Naive B cell (primary cell): Measurements from ENCODE around the gene ENDOG. TPM values are rescaled to one million over a fixed set of nuclear protein-coding genes. Genes with fewer than 3 reads are reported as not detected.
A peak's percentile ranks its signal among the peaks of the same experiment; 100 is the strongest.

Source experiments
- ATAC-seq, 2 donors: fragments of 150-1000 bp; cut with Tn5 transposase; 2 replicates each; pipeline ENCODE4 v1.10.0; 2021; ENCODE audit warnings: low read depth in 2 of 2, mild to moderate bottlenecking in 2 of 2, moderate library complexity in 2 of 2
- DNase-seq: peaks from one replicate; pipeline ENCODE4 v3.0.0; 2022
- H3K27ac Mint-ChIP-seq, 6 donors: one replicate each; pipeline ENCODE4 v1.8.0; 2020 to 2022; ENCODE audit warnings: mild to moderate bottlenecking in 6 of 6, mixed read lengths in 6 of 6, moderate library complexity in 5 of 6, inconsistent platforms in 2 of 6
- H3K27me3 Mint-ChIP-seq, 3 donors: one replicate each; pipeline ENCODE4 v1.8.0; 2021 to 2022; ENCODE audit warnings: mixed read lengths in 3 of 3, mild to moderate bottlenecking in 1 of 3
- H3K36me3 Mint-ChIP-seq, 2 donors: one replicate each; pipeline ENCODE4 v1.8.0; 2020 to 2022; ENCODE audit warnings: mixed read lengths in 2 of 2, inconsistent platforms in 1 of 2, mild to moderate bottlenecking in 1 of 2
- H3K4me1 Mint-ChIP-seq, 3 donors: one replicate each; pipeline ENCODE4 v1.8.0; 2020 to 2022; ENCODE audit warnings: mixed read lengths in 3 of 3, inconsistent platforms in 1 of 3, mild to moderate bottlenecking in 1 of 3, moderate library complexity in 1 of 3
- H3K4me3 Mint-ChIP-seq, 8 donors: one replicate each; pipeline ENCODE4 v1.8.0; 2020 to 2022; ENCODE audit warnings: mild to moderate bottlenecking in 8 of 8, mixed read lengths in 8 of 8, moderate library complexity in 8 of 8, inconsistent platforms in 2 of 8
- H3K9me3 Mint-ChIP-seq, 7 donors: one replicate each; pipeline ENCODE4 v1.8.0; 2020 to 2022; ENCODE audit warnings: mixed read lengths in 7 of 7, mild to moderate bottlenecking in 5 of 7, inconsistent platforms in 2 of 7, moderate library complexity in 1 of 7
- polyA plus RNA-seq, 6 donors: library from polyadenylated mRNA; unstranded; fragments of 300-500 nt; fragmentation: Illumina TruSeq; gene quantifications; one replicate each; pipeline ENCODE4 v1.2.3, GENCODE V29; 2021; ENCODE audit warnings: low read depth in 6 of 6

Gene ENDOG
- polyA plus RNA-seq, 6 donors from 2014 or later = 5.0 to 17.8 (median 14.7) TPM

GRCh38 chr9:128809036-128809599 lies 9.2 kb upstream of the ENDOG start:
- Mint-ChIP-seq H3K27me3 (no peaks in the 10 kb centered on the region), H3K9me3 (no peaks in the 10 kb centered on the region), H3K27ac (peak overlapping the region in 1 of 6 donors; percentile 14), H3K4me1 (no peaks in the 10 kb centered on the region), H3K4me3 (no peak overlapping the region), H3K36me3 (no peaks in the 10 kb centered on the region)
- ATAC-seq (no peak), DNase-seq (no peak)

- no peak overlapping the region for H3K4me3 Mint-ChIP-seq
- no peaks in the 10 kb centered on the region for H3K27me3 Mint-ChIP-seq
- H3K4me1 Mint-ChIP-seq = no peaks in the 10 kb centered on the region
- DNase-seq = no peak
- H3K36me3 Mint-ChIP-seq = no peaks in the 10 kb centered on the region
- no peaks in the 10 kb centered on the region for H3K9me3 Mint-ChIP-seq
- ATAC-seq = no peak
- peak overlapping the region in 1 of 6 donors; percentile 53 for H3K27ac Mint-ChIP-seq
These were observed 8.5 kb upstream of the ENDOG start for GRCh38 chr9:128809831-128810230.

- Mint-ChIP-seq H3K4me1 (no peaks in the 10 kb centered on the region), H3K27me3 (no peaks in the 10 kb centered on the region), H3K36me3 (no peaks in the 10 kb centered on the region), H3K27ac (no peak overlapping the region), H3K9me3 (no peaks in the 10 kb centered on the region), H3K4me3 (no peak overlapping the region)
- ATAC-seq (no peak), DNase-seq (no peak)
These were observed 7.4 kb upstream of the ENDOG start for GRCh38 chr9:128810873-128811272.

GRCh38 chr9:128818839-128819715 lies 777 bp downstream of the ENDOG start:
- Mint-ChIP-seq H3K27me3 (no peaks in the 10 kb centered on the region), H3K9me3 (no peaks in the 10 kb centered on the region), H3K27ac (peak overlapping the region in 3 of 6 donors; percentile 26 to 71 (median 53)), H3K4me1 (peaks cover 16 to 21% (median 18%) of the 10 kb centered on the region in 3 donors), H3K36me3 (no peaks in the 10 kb centered on the region), H3K4me3 (peak overlapping the region; percentile 70 to 95 (median 85))
- peak; percentile 39 to 40 for ATAC-seq
- no peak for DNase-seq

DNA sequence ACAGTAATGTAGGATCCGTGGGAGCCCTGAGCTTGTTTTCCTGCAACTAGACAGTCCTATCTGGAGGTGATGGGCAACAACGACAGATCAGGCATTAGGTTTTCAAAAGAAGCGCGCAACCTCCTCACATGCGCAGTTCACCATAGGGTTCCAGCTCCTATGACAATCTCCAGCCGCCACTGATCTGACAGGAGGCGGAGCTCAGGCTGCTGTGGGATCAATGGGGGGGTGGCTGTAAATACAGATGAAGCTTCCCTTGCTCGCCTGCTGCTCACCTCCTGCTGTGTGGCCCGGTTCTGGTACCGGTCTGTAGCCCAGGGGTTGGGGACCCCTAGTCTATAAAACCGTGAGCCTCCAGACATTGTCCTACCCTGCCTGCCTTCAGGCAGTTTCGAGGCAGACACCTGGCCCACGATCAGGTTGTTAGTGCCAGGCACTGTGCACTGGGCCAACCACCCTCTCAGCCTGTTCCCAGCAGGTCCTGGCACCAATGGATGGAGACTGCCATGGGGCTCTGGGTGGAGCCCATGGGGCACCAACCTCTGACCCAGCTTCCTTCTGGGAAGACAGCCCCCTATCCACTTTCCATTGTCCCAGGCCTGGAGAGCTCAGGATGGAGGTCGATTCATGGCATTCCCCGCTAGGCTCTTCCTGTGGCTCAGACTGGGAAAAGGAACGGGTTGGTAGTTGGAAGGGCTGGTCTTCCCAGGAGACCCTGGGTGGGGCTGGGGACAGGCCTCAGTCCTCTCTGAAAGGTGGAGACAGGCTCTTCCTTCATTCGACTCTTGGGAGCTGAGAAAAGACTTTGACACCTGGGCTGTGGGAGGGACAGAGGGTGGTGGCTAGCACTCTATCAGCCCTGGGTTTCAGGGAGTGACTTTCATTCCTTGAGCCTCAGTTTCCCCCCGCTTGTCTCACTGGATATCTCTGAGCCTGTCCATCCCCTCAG lies 1.7 kb downstream of the ENDOG start:
- Mint-ChIP-seq H3K4me1 (peaks cover 16 to 21% (median 18%) of the 10 kb centered on the region in 3 donors), H3K36me3 (no peaks in the 10 kb centered on the region), H3K27me3 (no peaks in the 10 kb centered on the region), H3K27ac (peak overlapping the region in 3 of 6 donors; percentile 33 to 62 (median 53)), H3K4me3 (peak overlapping the region; percentile 42 to 95 (median 83)), H3K9me3 (no peaks in the 10 kb centered on the region)
- ATAC-seq = no peak
- DNase-seq = no peak

DNA sequence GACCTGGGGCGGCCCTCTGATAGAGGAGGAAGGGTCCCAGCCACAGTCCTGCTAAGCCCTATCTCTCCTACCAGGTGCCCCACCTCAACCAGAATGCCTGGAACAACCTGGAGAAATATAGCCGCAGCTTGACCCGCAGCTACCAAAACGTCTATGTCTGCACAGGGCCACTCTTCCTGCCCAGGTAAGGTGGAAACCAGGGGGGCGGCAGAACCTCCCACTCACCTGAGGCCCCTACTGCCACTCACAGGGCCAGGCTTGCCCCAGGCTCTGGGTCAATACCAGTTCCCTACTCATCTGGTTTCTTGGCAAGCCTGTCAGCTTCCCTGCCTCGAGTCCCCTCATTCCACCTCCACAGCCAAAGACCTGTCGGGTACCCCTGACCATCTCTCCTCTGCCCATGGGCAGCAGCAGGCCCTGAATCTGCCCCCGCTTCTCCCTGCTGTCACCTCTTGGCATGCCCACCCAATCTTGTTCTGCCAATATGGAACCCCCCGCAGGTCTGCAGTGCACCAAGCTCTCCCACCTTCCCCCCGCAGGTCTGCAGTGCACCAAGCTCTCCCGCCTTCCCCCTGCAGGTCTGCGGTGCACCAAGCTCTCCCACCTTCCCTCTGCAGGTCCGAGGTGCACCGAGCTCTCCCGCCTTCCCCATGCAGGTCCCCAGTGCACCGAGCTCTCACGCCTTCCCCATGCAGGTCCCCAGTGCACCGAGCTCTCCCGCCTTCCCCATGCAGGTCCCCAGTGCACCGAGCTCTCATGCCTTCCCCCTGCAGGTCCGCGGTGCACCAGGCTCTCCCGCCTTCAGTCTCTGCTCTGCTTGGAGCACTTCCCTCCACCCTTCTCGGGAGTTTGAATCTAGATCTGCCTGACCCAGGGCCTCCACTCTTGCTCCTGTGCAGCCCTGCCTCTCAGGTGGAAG lies 2.6 kb downstream of the ENDOG start:
- Mint-ChIP-seq H3K27ac (peak overlapping the region in 2 of 6 donors; percentile 47 to 54), H3K9me3 (no peaks in the 10 kb centered on the region), H3K36me3 (no peaks in the 10 kb centered on the region), H3K27me3 (no peaks in the 10 kb centered on the region), H3K4me1 (peaks cover 16 to 21% (median 18%) of the 10 kb centered on the region in 3 donors), H3K4me3 (peak overlapping the region in 7 of 8 donors; percentile 26 to 95 (median 78))
- no peak for DNase-seq
- no peak for ATAC-seq

- ATAC-seq = no peak
- Mint-ChIP-seq H3K36me3 (no peaks in the 10 kb centered on the region), H3K4me1 (peaks cover 16 to 21% (median 18%) of the 10 kb centered on the region in 3 donors), H3K27ac (peak overlapping the region in 1 of 6 donors; percentile 47), H3K4me3 (peak overlapping the region in 3 of 8 donors; percentile 22 to 85 (median 78)), H3K9me3 (no peaks in the 10 kb centered on the region), H3K27me3 (no peaks in the 10 kb centered on the region)
- no peak for DNase-seq
These were observed 3.5 kb downstream of the ENDOG start for GRCh38 chr9:128821584-128822406.

DNA sequence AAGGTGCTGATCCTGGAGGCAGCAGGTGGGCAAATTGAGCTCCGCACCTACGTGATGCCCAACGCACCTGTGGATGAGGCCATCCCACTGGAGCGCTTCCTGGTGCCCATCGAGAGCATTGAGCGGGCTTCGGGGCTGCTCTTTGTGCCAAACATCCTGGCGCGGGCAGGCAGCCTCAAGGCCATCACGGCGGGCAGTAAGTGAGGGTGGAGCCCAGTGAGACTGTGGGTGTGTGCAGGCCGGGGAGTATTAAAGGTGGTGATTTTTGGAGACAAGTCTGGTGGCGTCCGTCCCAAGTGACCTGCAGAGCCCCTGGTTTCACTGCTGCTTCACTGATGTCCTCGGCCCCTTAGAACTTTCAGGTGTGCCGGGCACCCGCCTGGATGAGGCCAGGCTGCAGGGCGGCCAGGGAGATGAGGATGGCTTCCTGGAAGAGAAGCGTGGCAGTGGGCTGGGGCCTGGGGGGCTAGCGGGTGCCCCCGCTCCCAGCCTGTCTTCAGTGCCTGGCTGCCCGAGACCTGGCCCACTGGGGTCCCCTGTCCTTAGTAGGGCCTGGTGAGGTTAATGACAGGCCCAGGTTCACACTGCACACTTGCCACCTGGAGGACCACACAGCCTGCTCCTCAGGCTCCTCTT lies 4.2 kb downstream of the ENDOG start:
- no peaks in the 10 kb centered on the region for H3K27me3 Mint-ChIP-seq
- DNase-seq = no peak
- no peaks in the 10 kb centered on the region for H3K9me3 Mint-ChIP-seq
- no peak for ATAC-seq
- H3K4me3 Mint-ChIP-seq = no peak overlapping the region
- no peak overlapping the region for H3K27ac Mint-ChIP-seq
- H3K36me3 Mint-ChIP-seq = no peaks in the 10 kb centered on the region
- H3K4me1 Mint-ChIP-seq = peaks cover 15 to 22% (median 21%) of the 10 kb centered on the region in 3 donors

GRCh38 chr9:128823362-128823902 lies 5.1 kb downstream of the ENDOG start:
- Mint-ChIP-seq H3K36me3 (no peaks in the 10 kb centered on the region), H3K27me3 (no peaks in the 10 kb centered on the region), H3K4me3 (no peak overlapping the region), H3K4me1 (peaks cover 14 to 22% (median 22%) of the 10 kb centered on the region in 3 donors), H3K27ac (no peak overlapping the region), H3K9me3 (no peaks in the 10 kb centered on the region)
- DNase-seq = no peak
- no peak for ATAC-seq

GRCh38 chr9:128823903-128824406 lies 5.7 kb downstream of the ENDOG start:
- H3K27me3 Mint-ChIP-seq = no peaks in the 10 kb centered on the region
- no peaks in the 10 kb centered on the region for H3K36me3 Mint-ChIP-seq
- no peaks in the 10 kb centered on the region for H3K9me3 Mint-ChIP-seq
- no peak overlapping the region for H3K27ac Mint-ChIP-seq
- no peak for DNase-seq
- no peak for ATAC-seq
- H3K4me1 Mint-ChIP-seq = peaks cover 19 to 28% (median 27%) of the 10 kb centered on the region in 3 donors
- peak overlapping the region in 1 of 8 donors; percentile 61 for H3K4me3 Mint-ChIP-seq

DNA sequence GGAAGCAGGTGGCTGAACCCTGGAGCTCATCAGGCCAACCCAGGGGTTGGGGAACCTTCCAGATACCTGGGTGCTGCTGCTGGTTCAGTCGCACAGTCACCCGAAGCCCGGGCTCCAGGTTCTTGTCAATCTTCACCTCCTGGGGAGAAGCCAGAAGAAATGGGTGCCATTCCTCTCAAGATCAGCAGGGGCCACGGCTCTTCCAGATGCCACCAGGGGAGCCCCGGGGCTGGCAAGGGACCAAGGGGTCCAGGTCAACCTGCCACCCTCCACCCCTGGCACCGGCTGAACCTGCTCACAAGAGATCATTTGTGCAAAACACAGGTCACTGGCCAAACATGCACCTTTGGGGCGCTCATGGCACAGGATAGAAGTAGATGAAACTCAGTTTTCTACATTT lies 6.6 kb downstream of the ENDOG start:
- Mint-ChIP-seq H3K27me3 (no peaks in the 10 kb centered on the region), H3K4me1 (peaks cover 20 to 29% (median 26%) of the 10 kb centered on the region in 3 donors), H3K27ac (no peak overlapping the region), H3K4me3 (peak overlapping the region in 1 of 8 donors; percentile 24), H3K9me3 (no peaks in the 10 kb centered on the region), H3K36me3 (no peaks in the 10 kb centered on the region)
- ATAC-seq (no peak), DNase-seq (no peak)
